ENCODE results near the gene ZNF565.
"Not testable (repeated sequence)": the region's sequence is repeated elsewhere in the genome, so short reads cannot be mapped to it uniquely, and the experiment has no call there.

Gene ZNF565

GRCh38 chr19:36214386-36215275 lies at the start of gene ZNF565, which contains the start of gene ZNF146:
Gene ZNF565 (minus strand): TSS chr19:36214665. CDS start chr19:36201985, 12,680 bp downstream.
Gene ZNF146 (plus strand): TSS chr19:36215106. CDS start chr19:36236441, 21,335 bp downstream.
- peak; percentile 97 to 98 for DNase-seq

DNA sequence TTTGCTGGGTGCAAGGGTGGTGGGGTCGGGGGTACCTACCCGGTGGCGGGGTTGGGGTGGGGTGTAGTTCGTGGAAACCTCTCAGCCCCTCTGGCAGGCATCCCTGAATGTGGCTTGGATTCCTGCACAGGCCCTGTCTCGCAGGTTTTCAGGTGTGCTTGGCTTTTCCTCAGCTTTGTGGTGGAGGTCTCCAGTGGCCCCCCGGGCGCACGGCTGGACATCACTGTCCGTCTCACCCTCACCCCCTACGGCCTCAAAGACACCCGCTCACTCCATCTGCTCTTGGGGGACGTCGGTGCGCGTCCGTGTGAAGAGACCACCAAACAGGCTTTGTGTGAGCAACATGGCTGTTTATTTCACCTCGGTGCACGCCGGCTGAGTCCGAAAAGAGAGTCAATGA lies 44.7 kb upstream of the ZNF565 start:
- no peak for DNase-seq

GRCh38 chr19:36258028-36258875 lies 43.8 kb upstream of the ZNF565 start:
- no peak for DNase-seq

DNA sequence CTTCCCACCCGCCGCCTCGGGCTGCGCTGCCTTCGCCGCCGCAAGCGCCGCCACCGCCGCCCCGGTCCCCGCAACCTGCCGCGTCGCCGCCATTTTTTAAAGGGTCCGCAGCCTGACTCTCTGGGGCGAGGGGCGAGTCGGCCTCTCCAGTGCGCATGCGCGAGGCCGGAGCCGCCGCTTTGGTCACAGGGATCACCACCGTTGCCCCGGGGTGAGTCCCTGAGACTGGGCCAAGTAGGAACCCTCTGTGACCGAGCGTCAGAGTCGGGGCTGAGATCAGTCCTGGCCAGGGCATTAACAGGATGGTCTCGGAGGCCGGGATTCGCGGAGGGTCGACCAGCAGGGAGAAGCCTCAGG lies 43.0 kb upstream of the ZNF565 start:
- no peak for DNase-seq

DNA sequence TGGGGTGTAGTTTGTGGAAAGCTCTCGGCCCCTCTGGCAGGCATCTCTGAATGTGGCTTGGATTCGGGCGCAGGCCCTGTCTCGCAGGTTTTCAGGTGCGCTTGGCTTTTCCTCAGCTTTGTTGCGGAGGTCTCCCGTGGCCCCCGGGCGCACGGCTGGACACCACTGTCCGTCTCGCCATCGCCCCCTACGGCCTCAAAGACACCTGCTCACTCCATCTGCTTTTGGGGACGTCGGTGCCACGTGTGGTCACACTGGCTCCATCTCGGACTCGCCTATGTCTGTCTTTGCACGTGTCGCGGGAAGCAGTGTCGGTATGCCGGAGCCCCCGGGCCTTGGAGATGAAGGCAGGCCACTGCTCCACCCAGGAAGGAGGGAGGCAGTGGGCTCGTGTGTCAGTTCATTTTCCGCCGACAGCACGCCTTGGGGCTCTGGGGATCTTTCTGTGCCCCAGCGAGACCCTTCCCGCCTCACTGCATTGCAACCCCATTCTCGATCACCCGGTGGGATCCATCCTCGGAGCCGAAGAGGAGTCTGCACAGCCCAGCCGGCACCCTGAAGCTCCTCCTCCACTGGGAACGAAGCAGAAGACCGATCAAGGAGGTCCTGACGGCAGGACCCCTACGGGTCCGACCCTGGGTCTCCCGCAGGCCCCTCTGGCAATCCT lies 42.5 kb upstream of the ZNF565 start:
- DNase-seq = no peak

- no peak for DNase-seq
Measured at GRCh38 chr19:36256064-36256463, 41.6 kb upstream of the ZNF565 start.

DNA sequence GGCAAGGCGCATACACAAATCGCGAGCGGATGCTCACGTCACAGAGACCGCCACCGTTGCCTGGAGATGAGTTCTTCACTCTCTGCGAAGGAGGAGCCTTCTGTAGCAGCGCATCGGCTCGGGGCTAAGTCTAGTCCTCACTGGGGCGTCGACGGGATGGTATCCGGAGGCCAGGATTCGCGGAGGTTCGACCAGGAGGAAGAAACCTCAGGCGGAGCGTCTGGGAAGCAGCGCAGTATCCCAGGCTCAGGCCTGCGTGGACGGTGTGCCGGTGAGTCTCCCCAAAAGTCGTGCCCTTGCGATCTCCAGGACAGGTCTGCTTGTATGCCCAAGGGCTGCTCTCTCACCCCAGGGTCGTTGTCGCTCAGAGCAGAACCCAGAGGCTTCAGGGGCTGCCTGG lies 40.9 kb upstream of the ZNF565 start:
- no peak for DNase-seq

- DNase-seq = no peak
Measured at GRCh38 chr19:36254848-36255247, 40.4 kb upstream of the ZNF565 start.

DNA sequence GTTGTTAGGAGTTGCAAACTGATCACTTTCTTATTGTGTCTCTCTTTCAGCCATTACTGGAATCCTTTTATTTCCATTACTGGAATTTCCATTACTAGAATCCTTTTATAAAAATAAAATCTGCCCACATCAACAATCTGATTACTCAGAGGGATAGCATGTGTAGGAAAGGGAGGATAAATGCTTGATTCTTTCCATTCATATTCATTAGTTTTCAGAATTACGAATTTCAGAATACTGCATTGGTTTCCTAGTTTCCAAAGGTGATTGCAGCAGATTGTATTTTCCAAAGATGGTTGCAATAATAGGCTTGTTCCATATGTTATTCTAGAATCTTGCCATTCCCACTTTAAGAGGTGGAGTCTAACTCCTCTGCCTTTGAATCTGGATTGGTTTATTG lies 37.6 kb upstream of the ZNF565 start:
- no peak for DNase-seq

DNA sequence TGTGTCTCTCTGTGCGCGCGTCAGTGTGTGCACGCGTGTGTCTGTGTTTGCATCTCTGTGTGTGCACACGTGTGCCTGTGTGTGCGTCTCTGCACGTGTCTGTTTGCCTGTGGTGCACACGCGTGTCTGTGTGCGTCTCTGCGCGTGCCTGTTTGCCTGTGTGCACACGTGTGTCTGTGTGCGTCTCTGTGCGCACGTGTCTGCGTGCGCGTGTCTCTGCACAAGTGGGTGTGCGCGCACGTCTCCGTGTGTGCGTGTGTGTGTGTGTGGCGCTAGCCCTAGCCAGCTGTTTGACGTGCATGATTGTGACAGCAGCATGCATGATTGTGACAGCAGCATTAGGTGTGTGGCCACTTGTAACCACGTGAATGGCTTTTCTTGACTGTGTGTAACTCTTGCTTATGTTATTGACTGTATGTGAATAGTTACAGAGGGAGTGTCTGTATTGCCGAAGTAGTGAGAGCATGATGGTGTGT lies 31.6 kb upstream of the ZNF565 start:
- DNase-seq = no peak

- DNase-seq = no peak
Measured at GRCh38 chr19:36245210-36246005, 30.9 kb upstream of the ZNF565 start.

DNA sequence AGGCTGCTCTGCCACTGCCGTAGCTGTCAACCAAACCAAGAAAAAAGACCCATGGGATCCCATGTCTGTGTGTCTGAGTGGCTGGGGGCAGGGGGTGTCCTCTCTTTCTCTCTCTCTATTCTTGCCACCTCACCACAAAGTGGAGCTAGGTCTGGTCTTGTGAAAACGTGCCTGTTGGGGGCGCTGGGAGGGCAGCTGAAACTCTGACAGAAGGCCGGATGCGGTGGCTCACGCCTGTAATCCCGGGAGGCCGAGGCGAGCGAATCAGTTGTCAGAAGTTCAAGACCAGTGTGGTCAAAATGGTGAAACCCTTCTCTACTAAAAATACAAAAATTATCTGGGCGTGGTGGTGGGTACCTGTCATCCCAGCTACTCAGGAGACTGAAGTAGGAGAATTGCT lies 29.6 kb upstream of the ZNF565 start:
- no peak for DNase-seq

- no peak for DNase-seq
Measured at GRCh38 chr19:36236946-36237310, 22.5 kb upstream of the ZNF565 start.

DNA sequence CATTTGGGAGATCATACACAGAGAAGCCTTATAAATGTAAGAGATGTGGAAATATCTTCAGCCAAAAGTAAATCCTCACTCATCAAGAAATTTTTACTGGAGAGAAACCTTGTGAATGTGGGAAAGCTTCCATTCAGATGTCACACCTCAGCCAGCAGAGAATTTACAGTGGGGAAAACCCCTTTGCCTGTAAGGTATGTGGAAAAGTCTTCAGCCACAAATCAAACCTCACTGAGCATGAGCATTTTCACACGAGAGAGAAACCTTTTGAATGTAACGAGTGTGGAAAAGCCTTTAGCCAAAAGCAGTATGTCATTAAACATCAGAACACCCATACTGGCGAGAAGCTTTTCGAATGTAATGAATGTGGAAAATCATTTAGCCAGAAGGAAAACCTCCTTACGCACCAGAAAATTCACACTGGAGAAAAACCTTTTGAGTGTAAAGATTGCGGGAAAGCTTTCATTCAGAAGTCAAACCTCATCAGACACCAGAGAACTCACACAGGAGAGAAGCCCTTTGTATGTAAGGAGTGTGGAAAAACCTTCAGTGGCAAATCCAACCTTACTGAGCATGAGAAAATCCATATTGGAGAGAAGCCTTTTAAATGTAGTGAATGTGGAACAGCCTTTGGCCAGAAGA lies 22.0 kb upstream of the ZNF565 start:
- no peak for DNase-seq

DNA sequence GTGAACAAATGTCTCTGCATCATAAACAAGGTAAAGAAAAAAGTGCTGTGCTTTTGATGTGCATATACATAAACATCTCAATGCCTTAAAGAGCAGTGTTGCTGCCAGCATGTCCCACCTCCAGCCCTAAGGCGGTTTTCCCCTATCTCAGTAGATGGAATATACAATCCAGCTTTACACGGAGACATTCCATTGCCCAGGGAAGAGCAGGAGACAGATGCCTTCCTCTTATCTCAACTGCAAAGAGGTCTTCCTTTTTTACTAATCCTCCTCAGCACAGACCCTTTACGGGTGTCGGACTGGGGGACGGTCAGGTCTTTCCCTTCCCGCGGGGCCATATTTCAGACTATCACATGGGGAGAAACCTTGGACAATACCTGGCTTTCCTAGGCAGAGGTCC lies 19.2 kb upstream of the ZNF565 start:
- not testable (repeated sequence) for DNase-seq

DNA sequence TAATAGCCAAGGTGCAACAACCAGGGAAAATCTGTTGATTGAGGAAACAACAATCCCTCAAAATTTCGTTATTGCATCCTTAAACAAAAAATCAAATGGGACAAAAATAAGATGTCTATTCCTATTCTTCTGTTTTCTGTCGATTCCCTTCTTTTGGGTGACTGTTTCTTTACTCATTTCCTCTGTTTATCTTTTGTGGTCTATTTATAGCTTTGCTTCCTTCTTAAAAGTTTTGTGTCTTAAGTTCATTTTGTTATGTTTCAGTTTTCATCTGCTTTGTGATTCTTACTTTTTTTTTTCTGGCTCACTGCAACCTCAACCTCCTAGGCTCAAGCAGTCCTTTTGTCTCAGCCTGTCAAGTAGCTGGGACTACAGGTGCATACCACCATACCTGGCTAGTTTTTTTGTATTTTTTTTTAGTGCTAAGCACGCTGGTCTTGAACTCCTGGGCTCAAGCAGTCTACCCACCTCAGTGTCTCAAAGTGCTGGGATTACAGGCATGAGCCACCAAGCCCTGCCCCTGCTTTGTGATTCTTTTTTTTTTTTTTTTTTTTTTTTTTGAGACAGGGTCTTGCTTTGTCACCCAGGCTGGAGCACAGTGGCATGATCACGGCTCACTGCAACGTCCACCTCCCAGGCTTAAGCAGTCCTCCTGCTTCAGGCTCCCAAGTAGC lies 10.9 kb upstream of the ZNF565 start:
- DNase-seq = no peak

- no peak for DNase-seq
Measured at GRCh38 chr19:36222503-36222902, 8.0 kb upstream of the ZNF565 start.

DNA sequence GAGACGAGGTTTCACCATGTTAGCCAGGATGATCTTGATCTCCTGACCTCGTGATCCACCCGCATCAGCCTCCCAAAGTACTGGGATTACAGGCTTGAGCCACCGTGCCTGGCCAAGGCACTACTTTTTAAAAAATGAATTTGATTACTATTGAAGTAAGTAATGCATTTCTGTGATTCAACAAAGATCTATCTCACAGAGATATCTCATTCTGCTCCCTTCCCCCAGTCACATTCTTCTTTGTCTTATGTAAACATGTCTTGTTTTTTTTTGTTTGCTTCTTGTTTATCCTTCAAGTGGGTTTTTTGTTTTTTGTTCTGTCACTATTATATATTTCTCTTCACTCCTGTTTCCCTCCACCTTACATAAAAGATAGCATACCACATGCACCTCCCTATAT lies 7.0 kb upstream of the ZNF565 start:
- DNase-seq = no peak

GRCh38 chr19:36215276-36216123 lies 1.0 kb upstream of the ZNF565 start:
- peak in 1 of 2 donors; percentile 45 for DNase-seq

- no peak for DNase-seq
Measured at GRCh38 chr19:36212895-36213294, 1.6 kb downstream of the ZNF565 start.

Measured in hippocampal formation (tissue), 2 donors.